HG02798 (cell line): ENCODE measurements around the gene GORASP1.

ENCODE experiments used
- ATAC-seq: cut with Tn5 transposase; IDR thresholded peaks from one replicate; pipeline ENCODE4 v1.9.1; 2021; ENCODE audit warnings: mild to moderate bottlenecking; ENCODE audit not compliant: unreplicated experiment, poor library complexity

GORASP1 gene

DNA sequence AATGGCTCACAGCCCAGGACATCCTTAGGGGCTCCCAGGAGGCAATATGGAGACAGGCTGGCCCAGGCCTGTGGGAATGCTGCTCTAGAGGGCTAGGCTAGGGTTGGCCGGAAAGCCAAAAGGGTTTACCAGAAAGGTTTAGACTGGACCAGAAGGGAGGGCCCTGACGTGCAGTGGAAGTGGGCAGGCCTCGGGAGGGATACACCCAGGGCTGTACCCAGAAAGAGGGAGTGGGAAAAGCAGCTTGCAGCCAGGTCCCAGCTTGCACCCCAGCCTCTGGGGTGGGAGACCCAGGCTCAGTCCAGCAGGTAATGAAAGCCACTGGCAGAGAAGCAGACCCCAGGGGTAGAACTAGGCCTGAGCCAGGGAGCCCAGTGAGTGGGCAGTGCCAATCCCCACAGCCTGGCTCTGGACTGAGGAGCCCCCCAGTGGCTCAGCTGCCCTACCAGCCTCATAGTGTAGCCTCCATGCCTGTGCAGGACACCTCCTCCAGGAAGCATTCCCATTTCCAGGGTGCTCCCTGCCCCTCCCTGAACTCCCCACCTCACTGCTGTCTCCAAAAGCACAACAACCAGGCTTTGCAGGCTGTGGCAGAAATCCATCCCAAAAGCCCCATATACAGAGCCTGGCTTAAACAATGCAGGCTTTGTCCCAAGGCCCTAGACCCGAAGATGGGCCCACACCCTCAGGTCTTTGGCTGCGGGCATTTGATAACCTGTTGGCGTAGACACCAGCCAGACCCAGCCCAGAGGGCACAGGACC lies 3.5 kb downstream of the GORASP1 start:
- ATAC-seq = no peak

- ATAC-seq = no peak
Measured at GRCh38 chr3:39103324-39103693, 4.1 kb downstream of the GORASP1 start.

- ATAC-seq = no peak
Measured at GRCh38 chr3:39102504-39103323, 4.7 kb downstream of the GORASP1 start.

DNA sequence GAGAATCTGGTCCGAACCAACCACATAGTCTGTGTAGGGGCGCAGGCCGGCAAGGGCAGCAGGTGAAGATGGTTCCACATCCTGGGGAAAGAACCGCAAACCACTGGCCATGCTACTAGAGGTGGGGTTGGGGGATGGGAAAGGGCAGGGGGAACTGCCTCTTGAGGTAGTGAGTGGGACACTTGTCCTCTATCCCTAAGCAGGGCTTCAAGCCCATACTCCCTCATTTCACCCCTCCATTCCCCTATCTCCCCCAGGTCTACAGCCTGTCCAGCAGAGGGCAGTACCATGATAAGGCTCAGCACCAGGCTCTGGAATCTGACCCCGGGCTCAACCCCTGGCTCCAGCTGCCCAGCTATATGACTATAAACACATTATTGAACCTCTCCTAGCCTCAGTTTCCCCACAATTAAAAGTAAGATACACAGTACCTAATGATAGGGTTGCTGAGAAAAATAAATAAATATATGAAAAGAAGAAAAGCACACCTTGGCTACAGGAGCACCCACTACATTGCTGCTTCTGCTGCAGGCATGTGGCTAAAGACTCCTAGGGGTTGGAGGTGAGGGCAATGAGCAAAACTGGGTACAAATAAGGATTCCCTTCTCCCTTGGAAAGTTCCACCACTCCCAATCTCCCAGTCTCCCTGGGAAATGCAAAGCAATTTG lies 6.3 kb downstream of the GORASP1 start:
- peak; percentile 68 for ATAC-seq

DNA sequence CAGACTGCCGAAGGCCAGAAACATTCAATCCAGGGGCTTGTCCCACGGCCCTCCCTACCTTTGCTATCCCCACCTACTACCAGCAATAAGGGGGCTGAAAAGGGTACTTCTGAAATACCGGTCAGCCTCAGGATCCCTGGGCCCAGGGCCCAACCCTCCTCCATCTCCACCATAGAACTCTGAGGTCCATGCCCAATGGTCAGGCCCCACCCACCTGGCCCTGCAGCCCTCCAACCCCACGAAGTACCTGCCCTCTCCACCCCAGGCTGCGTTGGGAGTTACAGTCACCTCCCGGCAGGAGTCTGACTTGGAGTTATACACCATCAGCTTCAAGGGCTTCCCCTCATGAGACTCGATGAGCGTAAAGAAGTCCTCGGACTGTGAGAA lies 6.9 kb downstream of the GORASP1 start:
- ATAC-seq = no peak

DNA sequence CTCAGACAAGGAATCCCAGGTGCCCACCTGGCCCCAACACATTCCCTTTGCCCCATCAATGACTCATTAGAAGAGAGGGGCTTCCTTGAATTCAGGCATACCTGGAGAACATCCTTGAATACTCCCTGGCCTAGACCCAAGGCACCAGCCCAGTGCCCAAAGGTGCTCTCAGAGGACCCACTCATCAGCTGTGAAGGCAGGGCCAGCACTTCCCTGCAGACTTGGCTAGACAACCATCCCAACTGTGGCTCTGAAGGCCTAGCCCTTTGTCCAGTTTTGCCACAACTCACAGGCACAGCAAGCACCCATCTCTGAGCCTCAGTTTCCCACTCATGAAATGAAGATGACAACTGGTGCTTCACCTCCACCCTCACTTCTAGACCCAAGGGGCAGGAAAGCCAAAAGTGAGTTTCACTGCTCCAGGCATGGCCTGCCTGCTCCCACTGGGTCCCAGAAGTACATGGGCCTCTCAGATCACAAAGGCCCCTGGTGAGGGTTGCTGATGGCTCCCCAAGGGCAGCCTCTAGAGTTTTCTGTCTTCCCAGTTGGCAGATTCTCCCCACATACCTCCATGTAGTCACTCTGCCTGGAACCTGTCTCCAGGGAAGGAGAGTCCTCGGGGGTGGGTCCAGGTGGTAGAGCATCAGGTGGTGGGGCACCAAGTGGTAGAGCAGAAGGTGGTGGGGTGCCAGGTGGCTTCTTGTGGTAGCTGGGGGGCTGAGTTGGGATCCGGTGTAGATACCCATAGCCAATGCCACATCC lies 7.5 kb downstream of the GORASP1 start:
- no peak for ATAC-seq

- ATAC-seq = no peak
Measured at GRCh38 chr3:39099242-39099641, 8.2 kb downstream of the GORASP1 start.

DNA sequence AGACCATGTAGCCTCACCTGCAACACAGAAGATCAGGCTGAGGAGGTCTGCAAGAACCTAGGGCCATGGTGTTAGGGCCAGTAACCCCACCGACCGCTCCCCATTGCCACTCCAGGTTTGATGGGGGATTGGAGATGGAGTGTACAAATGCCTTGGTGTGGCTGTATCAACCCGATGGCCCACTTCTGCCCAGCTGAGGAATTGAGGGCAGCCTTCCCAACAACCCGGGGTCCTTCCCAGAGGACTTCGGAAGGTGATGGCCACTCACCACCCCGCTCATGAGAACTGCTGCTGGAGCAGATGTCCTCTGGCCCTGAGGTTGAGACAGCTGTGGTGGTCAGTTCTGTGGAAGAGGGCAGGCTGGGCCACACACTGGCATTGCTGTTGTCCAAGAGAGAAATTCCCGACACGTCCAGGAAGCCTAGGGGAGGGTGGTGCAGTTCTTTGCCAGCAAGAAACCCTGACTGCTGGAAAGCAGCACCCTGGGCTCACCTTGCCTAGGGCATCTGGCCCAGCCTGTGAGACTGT lies 8.9 kb downstream of the GORASP1 start:
- no peak for ATAC-seq

DNA sequence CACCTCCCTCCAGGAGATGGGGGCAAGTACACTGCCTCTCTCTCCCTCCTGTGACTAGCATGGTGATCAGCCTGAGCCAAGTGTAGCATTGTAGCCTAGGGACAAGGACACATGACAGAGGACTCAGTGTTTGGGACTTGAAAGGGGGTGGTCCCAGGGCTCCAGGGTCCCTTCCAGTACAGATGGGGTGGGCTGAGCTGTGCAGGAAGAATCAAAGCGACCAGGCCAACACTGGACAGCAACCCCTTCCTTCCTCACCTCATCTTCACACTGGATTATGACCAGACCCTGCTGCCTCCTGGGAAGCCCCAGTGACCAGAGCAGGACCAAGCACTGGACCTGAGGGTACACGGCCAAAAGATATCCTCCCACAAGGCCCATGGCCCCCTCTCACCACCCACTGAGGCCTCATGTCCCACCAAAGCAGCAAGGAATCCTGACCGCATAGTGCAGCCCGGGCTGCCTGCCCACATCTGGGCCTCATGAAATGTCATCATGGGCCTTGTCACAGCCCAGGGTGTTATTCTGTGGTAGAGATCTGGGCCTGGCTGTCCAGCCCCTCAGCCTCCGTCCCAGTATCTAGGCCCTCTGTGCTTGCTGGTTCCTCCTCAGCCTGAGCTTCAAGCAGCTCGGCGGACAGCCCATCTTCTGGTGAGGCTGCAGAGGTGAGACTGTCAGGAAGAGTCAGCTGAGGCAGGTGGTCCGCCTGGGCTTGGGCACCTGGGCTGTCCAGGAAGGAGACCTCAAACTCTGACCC lies 9.5 kb downstream of the GORASP1 start:
- ATAC-seq = no peak

- no peak for ATAC-seq
Measured at GRCh38 chr3:39096775-39097174, 10.7 kb downstream of the GORASP1 start.

DNA sequence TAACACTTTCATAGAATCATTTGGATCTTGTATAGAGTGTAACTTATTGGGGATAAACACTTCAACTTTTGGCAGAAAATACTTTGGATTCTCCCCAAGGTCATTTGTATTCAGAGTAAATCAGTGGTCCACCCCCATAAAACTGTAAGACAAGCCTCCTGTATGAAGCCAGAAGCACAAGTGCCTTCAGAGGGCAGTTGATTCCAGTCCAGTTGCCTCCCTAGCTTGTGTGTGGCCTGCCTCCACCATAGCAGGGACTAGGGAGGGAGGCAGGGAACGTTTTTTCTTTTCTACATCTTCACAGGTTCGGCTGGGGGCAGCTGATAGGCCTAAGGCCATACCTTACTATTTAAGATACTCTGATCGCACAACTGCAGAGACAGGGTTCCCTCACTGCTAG lies 11.6 kb downstream of the GORASP1 start:
- no peak for ATAC-seq

GRCh38 chr3:39094851-39095677 lies 12.4 kb downstream of the GORASP1 start:
- ATAC-seq = no peak

- no peak for ATAC-seq
Measured at GRCh38 chr3:39090922-39091321, 16.5 kb downstream of the GORASP1 start.

DNA sequence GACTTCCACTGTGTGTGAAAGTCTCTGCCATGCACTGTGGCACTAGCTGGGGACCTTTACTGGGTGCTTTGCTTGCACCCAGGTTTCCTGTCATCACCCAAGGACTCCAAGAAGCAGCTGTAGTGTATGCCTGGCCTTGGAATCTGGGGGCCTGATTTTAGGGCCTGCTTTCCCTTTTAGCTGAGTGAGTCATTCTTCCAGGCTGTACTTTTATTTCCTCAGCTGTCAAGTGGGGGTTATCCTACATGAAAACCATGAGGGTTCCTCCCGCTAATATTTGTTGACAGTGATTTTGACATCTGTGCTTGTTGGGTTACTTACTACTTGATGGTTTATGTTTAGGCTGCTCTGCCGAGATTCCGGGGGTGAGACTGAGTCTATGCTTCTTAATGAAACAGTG lies 18.5 kb downstream of the GORASP1 start:
- no peak for ATAC-seq

GRCh38 chr3:39088456-39088855 lies 19.0 kb downstream of the GORASP1 start:
- ATAC-seq = no peak

DNA sequence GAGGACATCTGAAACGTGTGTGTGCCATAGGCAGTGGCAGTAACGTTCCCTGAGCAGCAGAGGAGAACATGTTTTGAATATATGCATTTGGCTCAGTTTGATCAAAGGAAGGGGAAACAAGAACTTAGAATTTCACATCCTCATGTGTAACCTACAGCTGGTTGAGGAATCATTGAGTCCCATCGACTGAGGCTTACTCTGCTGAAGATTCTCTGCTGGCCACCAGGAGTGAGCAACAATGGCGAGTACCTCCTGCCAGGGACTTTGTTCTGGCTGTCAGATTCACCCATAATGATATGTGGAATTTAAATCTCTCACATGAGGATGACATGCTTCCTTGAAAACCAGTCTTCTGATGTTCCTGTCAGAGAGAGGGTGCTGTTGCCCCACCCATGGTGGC lies 21.3 kb downstream of the GORASP1 start:
- peak; percentile 47 for ATAC-seq

- no peak for ATAC-seq
Measured at GRCh38 chr3:39082666-39083313, 24.6 kb downstream of the GORASP1 start.

DNA sequence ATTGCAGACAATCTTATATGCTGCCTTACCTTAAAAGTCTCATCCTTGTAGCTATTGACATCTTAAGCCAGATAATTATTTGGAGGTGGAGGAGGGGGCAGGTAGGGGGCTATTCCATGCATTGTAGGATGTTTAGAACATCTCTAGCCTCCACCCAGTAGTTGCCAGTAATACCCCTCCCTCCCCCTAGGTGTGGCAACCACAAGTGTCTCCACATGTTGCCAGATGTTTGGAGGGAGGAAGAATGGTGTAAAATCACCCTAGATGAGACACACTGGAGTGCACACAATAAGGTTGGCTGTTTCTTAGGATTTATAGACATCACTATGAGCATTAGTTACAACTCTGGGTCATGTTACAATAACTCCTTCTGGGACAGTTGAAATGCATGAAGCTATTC lies 27.4 kb downstream of the GORASP1 start:
- ATAC-seq = no peak
